Ovary (tissue), 9 donors: ENCODE measurements around the gene DHRS1. TPM values are rescaled to one million over a fixed set of nuclear protein-coding genes. Genes with fewer than 3 reads are reported as not detected.

Experiments used
- DNase-seq, 5 donors: peaks; one replicate each; pipeline ENCODE4 v3.0.0-alpha.2; 2019 to 2020
- H3K27ac ChIP-seq, 2 donors: fragments of 200-600 bp; one replicate each; pipeline versions ENCODE4 v1.5.1 to v1.8.0; 2019 to 2022
- H3K27me3 ChIP-seq: fragments of 200-600 bp; one replicate; pipeline ENCODE4 v1.8.0; 2022
- H3K36me3 ChIP-seq: fragments of 200-600 bp; sonication (generic); one replicate; pipeline ENCODE4 v1.5.1; 2019
- H3K4me1 ChIP-seq: one replicate; pipeline ENCODE4 v1.8.1; 2013; ENCODE audit warnings: mild to moderate bottlenecking, moderate library complexity; ENCODE audit not compliant: insufficient read depth
- H3K4me3 ChIP-seq: fragments of 200-600 bp; sonication (generic); one replicate; pipeline ENCODE4 v1.5.1; 2017
- H3K9me3 ChIP-seq, 2 donors: fragments of 200-600 bp in 1 of 2; sonication (generic) in 1 of 2; one replicate each; pipeline versions ENCODE4 v1.5.1 to v1.8.1; 2013 to 2019; ENCODE audit warnings: mild to moderate bottlenecking in 1 of 2, moderate library complexity in 1 of 2
- EP300 ChIP-seq: sonication (generic); formaldehyde crosslinking; IDR thresholded peaks from one replicate; pipeline ENCODE4 v1.6.1; 2017; ENCODE audit warnings: antibody characterized with exemption
- POLR2A ChIP-seq: fragments of 450-650 bp; IDR thresholded peaks from one replicate; pipeline ENCODE4 v1.6.1; 2017; ENCODE audit warnings: antibody characterized with exemption, mild to moderate bottlenecking, moderate library complexity
- WGBS, 3 donors: extraction: QIAGEN DNeasy Blood & Tissue Kit in 1 of 3; methylation state at CpG; one replicate each; pipeline versions ENCODE4 v1.1.5 to v1.1.7; 2013 to 2017; 5-methylcytosine and 5-hydroxymethylcytosine counted together
- intact Hi-C, 4 donors: fragments of 100-400 bp; cut with DNase I; formaldehyde crosslinking; loops; one replicate each; pipeline versions ENCODE4 v1.11.0 to v1.15.1; 2022 to 2023
- polyA plus RNA-seq, 2 donors: library from polyadenylated mRNA; stranded (reverse); fragments of 200-250 nt in 1 of 2; fragments of 350-450 nt in 1 of 2; fragmentation: Illumina TruSeq in 1 of 2; extraction: RNeasy Lipid Tissue Mini Kit (QIAGEN cat#74804) in 1 of 2; gene quantifications; one replicate each; pipeline ENCODE4 v1.2.3, GENCODE V29; 2013 to 2014
- total RNA-seq, 7 donors: library from RNA; depleted of rRNA in 2 of 7; stranded (reverse); fragments of >200 nt in 2 of 7; fragmentation: NEBNext Ultra II Directional in 3 of 7; extraction: Animal tissue kit (Norgen Biotek cat#: 25700) in 3 of 7; gene quantifications; one replicate each; pipeline versions ENCODE4 v1.1.0 to v1.2.4, GENCODE V29; 2016 to 2023
- TF ChIP-seq, protein P1 (sequence below), 3 donors: fragments of 450-650 bp in 2 of 3; fragments of 200-600 bp in 1 of 3; IDR thresholded peaks; one replicate each; pipeline versions ENCODE4 v1.5.1 to v1.8.0; 2016 to 2022; ENCODE audit warnings: antibody characterized with exemption in 3 of 3, mild to moderate bottlenecking in 1 of 3
- donor health status: DM: no; HTN: no; CAD: no; lungs with moderate emphysema.
- donor health status: DM: no; HTN: no; CAD: no.
- donor health status: Bipolar disorder and iron deficiency.
- donor health status: DM: yes; HTN: yes; CAD: no.
- donor health status: DM: no; HTN: no; CAD: no.
- donor health status: DM: yes; HTN: yes; CAD: no.

Gene DHRS1
- total and polyA plus RNA-seq, 9 donors, result 12.8 to 35.6 (median 17.9) TPM

GRCh38 chr14:24280797-24281460, 18.7 kb downstream of the DHRS1 start:
- Histone ChIP-seq H3K27ac (no peak overlapping the region), H3K9me3 (no peaks in the 10 kb centered on the region), H3K4me3 (no peak overlapping the region), H3K27me3 (no peaks in the 10 kb centered on the region), H3K4me1 (no peaks in the 10 kb centered on the region), H3K36me3 (no peaks in the 10 kb centered on the region)
- intact Hi-C loops, result no loop called here
- no peak for DNase-seq
- WGBS, 3 donors, result 84 to 90% (median 88%) methylated on average over 6 of the region's 6 CpGs
- TF ChIP-seq POLR2A, result no peak
- TF ChIP-seq, protein P1, sequence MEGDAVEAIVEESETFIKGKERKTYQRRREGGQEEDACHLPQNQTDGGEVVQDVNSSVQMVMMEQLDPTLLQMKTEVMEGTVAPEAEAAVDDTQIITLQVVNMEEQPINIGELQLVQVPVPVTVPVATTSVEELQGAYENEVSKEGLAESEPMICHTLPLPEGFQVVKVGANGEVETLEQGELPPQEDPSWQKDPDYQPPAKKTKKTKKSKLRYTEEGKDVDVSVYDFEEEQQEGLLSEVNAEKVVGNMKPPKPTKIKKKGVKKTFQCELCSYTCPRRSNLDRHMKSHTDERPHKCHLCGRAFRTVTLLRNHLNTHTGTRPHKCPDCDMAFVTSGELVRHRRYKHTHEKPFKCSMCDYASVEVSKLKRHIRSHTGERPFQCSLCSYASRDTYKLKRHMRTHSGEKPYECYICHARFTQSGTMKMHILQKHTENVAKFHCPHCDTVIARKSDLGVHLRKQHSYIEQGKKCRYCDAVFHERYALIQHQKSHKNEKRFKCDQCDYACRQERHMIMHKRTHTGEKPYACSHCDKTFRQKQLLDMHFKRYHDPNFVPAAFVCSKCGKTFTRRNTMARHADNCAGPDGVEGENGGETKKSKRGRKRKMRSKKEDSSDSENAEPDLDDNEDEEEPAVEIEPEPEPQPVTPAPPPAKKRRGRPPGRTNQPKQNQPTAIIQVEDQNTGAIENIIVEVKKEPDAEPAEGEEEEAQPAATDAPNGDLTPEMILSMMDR (IDR thresholded peaks at IDR 0.05), result no peak
- TF ChIP-seq EP300, result no peak

DNA sequence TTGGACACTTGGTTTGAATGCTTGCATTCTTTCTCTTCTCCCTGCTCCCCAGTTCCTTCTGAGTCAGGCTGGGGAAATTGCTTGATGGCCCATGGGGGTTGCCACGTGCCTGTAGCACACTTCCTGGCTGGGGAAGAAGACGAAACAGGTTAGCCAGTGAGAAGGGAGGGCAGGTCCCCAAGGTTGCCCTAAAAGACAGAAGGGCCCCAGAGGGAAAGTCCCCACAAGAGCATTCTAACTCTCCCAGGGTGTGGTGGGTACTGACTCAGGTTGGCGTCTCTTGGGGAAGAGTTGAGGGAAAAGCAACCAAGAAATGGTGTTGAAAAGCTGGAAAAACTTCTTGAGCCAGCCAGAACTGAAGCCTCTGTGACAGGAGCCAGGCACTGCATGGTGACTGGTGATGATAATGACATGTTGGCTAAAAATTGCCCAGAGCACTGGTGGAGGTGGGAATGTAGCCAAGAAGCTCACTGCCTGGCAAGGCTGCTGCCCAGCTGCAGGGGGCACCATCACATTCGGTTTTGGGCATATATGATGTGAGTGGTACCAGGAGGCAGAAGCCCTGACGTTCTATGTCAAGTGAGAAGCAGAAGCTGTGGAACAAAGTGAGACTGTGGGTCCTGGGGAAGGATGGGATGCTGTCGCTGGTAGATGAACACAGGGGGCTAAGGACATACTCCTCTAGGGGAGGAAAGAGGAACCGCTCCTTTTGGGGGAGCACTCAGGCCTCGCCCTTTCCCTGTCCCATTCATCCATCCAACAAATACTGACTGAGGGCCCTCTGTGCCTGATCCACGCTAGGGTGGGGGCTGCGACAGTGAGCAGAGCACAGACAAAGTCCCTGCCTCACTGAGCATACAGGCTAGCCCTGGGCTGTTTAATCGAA, 20.0 kb downstream of the DHRS1 start:
- H3K27ac ChIP-seq, result no peak overlapping the region
- H3K4me3 ChIP-seq, result no peak overlapping the region
- intact Hi-C loops, result no loop called here
- WGBS, 3 donors, result 79 to 85% (median 84%) methylated on average over 11 of the region's 11 CpGs
- no peaks in the 10 kb centered on the region for H3K27me3 ChIP-seq
- H3K4me1 ChIP-seq, result no peaks in the 10 kb centered on the region
- no peaks in the 10 kb centered on the region for H3K36me3 ChIP-seq
- H3K9me3 ChIP-seq, result no peaks in the 10 kb centered on the region
- no peak for DNase-seq
- TF ChIP-seq, protein P1 (IDR thresholded peaks at IDR 0.05), result no peak
- TF ChIP-seq POLR2A, result no peak
- no peak for TF ChIP-seq EP300

DNA sequence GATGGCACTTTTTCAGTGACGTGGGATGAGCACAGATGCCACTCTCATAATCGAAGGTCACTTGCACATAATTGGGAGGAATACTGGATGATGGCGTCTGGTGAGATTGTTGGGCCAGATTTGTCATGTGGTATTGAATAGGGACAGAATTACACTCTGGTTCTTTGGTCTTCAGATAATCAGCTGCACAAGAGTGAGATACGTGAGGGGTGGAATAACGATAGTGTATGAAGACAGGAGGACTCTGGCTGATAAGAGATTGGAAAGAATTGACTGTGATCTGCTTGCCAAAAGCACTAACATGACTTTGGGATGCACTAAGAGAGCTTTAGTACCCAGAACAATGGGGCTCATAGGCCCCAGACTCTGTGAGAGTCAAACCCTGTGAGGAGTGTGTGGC, 21.2 kb downstream of the DHRS1 start:
- no peaks in the 10 kb centered on the region for H3K27me3 ChIP-seq
- H3K9me3 ChIP-seq, result no peaks in the 10 kb centered on the region
- no peak for DNase-seq
- WGBS, 3 donors, result 81 to 87% (median 85%) methylated on average over 5 of the region's 5 CpGs
- H3K36me3 ChIP-seq, result no peaks in the 10 kb centered on the region
- H3K27ac ChIP-seq, result no peak overlapping the region
- intact Hi-C loops, result no loop called here
- no peak for TF ChIP-seq POLR2A
- TF ChIP-seq EP300, result no peak
- TF ChIP-seq, protein P1 (IDR thresholded peaks at IDR 0.05), result no peak
- no peak overlapping the region for H3K4me3 ChIP-seq
- no peaks in the 10 kb centered on the region for H3K4me1 ChIP-seq

DNA sequence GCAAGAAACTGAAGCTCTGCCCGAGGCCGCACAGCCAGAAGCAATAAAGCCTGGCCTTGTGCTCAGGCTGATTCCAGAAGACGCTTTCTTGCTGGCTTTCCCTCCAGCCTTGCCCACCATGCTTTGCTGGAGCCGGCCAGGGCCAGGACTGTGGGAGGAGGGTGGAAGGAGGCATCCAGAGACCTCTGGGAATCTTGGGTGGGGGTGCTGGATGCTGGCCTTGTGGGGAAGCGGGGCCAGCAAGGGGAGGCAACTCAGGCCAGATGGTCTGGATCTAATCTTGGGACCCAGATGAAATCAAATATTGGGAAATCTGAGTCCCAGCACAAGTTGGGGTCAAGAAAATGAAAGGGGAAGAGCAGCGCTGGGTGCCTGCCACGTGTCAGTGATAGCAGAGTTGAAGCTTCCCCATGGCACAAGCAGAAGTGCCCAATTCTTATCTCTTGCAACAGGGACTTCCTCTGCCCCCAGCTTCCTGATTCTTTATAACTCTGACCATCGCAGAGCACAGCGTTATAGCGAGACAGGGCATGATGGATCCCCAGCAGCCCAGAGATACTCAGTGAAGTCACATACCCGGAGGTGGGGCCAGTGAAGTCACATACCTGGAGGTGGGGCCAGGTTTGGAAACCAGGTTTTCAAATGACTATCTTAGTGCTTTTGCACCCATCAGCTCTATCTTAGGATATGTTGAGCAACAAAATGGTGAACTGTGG, 21.8 kb downstream of the DHRS1 start:
- TF ChIP-seq, protein P1 (IDR thresholded peaks at IDR 0.05), result no peak
- TF ChIP-seq POLR2A (no peak), EP300 (no peak)
- H3K4me1 ChIP-seq, result no peaks in the 10 kb centered on the region
- intact Hi-C loops, result no loop called here
- DNase-seq, result no peak
- H3K9me3 ChIP-seq, result no peaks in the 10 kb centered on the region
- WGBS, 3 donors, result 79 to 86% (median 85%) methylated on average over 11 of the region's 11 CpGs
- no peaks in the 10 kb centered on the region for H3K27me3 ChIP-seq
- H3K27ac ChIP-seq, result no peak overlapping the region
- H3K36me3 ChIP-seq, result no peaks in the 10 kb centered on the region
- no peak overlapping the region for H3K4me3 ChIP-seq
